GF-D8 (cell line): ENCODE results near the gene DCTD.

ENCODE experiments used
- DNase-seq: peaks from one replicate; lab custom pipeline; 2025; lab: John Stamatoyannopoulos, UW

The DCTD gene

DNA sequence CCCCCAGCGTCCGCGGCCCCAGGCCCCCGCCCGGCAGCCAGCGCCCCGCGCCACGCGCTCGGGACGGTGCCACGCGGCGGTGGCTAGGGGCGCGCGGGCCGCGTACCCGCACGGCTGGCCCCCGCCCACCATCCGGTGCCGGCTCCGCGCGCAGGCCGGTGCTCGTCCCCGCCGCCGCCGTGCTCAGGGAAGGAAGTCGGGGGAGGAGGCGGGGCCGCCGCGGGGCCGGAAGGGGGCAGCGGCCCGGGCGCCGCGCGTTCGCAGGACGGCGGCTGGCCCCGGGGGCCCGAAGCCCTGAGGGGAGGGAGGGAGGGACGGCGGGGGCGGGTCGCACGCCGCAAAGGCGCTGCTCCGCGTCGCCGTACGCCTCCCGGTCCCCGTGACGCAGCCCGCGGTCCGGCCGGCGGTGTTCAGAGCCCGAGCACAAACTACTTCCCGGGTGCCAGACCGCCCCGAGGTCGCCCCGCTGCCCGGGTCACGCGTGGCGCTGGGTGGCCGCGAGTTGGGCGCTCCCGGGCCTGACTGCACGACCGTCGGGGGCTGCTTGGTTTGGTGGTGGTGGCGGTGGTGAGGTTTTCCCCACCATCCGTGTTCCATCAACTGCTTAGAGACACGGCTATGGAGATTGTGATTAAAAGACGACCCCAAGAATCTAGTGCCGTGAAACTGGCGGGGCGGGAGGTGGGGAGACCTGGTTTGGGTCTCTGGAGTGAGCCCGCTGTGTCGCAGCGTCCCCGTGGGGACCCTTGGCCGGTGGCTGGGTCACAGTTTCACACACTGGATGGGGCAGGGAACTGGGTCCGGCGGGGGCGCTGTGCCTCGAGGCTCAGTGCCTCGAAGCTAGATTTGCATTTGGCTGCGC lies at the start of gene DCTD:
TSS of gene DCTD (minus strand) at position 205 of the 862 bp plus-strand sequence. CDS start 1,818 bp downstream, outside the sequence.
- peak; percentile 49 for DNase-seq

- DNase-seq, result no peak
Measured at GRCh38 chr4:182960746-182961145, 43.6 kb upstream of the DCTD start.

DNA sequence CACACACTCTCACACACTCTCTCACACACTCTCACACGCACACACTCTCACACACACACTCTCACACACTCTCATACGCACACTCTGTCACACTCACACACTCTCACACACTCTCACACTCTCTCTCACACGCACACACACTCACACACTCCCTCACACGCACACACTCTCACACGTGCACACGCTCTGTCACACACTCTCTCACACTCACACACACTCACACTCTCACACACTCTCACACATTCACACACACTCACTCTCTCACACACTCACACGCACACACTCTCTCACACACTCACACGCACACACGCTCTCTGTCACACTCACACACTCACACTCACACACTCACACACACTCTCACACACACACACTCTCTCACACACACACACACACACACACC lies 43.0 kb upstream of the DCTD start:
- DNase-seq, result no peak

DNA sequence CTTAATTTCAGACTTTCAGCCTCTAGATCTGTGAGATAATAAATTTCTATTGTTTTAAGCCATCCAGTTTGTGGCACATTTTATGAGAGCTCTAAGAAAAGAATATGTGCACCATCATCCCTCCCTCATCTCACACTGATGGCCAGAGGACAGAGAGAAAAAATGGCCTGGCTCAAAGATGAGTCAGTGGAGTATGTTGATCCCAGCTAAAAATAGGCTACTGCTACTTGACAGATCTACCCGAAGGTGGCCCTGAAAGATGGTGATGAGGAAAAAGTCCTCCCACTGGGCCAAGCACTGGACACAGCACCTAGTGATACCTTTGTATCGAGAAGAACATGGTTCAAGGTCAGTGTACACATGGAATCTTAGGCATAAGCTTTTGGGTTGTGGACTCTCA lies 38.2 kb upstream of the DCTD start:
- DNase-seq, result no peak

GRCh38 chr4:182944484-182945213 lies 27.5 kb upstream of the DCTD start:
- DNase-seq, result no peak

GRCh38 chr4:182939680-182940079 lies 22.5 kb upstream of the DCTD start:
- DNase-seq, result no peak

DNA sequence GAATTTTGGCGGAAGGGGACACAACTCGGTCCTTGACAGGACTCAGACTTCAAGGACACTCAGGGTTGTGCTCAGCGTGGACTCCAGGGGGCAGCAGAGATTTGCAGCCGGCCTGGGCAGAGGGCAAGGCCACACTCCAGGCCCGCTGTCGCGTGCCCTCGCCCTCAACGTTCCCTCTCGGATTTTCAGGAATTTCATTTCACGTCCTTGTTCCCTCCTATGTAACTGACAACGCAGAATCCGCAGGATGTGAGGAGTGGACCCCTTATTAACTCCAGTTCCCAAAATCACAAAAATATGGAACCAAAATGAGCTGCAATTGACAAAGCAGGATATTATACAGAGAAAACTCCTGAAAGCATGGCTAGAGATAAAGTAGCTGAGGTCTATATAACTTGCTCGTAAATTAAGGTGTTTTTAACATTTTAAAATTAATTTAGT lies 21.0 kb upstream of the DCTD start:
- no peak for DNase-seq

DNA sequence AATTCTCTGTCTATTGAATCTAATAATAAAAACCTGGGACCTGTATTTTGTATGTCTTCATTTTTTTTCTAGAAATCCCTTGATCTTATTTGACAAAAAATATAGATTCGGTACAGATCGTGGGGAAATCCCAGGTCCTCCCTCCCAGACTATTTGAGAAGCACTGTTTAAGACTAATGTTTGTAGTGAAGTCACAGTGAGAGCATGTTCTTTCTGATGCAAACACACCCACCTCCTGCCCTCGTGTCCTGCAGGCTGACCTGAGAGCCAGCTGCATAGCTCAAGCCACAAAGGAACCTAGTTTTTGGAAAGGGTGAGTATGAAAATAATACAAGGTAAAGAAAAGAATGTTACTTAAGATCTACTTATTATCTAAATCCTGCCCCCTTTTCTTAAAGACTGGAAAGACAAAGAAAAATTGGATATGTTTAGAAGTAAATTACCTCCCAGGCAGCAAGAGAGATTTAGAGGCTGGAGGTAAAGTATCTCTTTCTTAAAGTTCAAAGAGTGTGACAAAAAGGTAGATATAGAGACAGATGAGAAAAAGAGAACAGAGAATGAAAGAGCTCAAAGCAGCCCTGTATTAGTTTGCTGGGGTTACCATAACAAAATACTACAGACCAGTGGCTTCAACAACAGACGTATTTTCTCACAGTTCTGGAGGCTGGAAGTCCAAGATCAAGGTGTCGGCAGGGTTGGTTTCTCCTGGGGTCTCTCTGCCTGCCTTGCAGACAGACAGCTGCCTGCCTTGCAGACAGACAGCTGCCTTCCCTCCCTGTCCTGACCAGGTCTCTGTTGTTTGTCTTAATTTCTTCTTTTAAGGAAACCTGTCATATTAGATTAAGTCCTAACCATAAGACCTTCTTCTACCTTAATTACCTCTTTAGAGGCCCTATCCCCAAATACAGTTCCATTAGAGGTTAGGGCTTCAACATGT lies 20.4 kb upstream of the DCTD start:
- no peak for DNase-seq

GRCh38 chr4:182932651-182933050 lies 15.5 kb upstream of the DCTD start:
- DNase-seq, result no peak

DNA sequence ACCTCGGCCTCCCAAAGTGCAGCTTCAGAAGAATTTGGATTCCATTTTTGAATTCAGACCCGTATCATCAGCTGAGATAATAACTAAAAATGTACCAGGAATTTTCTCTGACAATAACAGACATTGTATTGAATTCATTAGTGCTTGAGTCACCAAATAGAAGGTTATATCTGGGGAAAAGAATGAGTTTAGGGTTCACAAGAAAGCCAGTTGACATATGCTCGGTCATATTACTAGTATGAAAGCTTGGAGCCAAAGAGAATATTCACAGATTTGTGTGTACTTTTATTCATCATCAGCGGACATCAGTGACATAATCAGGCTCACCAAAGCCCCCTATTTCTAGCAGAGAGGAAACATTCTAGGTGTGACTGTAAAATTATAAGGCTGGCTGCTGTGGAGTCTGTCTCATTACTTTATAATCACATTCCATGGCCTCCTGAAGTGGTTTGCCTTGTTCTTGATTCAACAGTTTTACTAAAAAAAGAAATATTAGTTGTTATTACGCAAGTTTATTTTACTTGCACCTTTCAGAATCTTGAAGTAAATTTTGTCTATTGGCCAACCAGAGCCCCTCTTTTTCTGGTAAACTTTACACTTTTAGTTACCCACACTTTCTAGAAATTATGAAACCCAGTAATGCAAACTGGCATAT lies 14.6 kb upstream of the DCTD start:
- no peak for DNase-seq

DNA sequence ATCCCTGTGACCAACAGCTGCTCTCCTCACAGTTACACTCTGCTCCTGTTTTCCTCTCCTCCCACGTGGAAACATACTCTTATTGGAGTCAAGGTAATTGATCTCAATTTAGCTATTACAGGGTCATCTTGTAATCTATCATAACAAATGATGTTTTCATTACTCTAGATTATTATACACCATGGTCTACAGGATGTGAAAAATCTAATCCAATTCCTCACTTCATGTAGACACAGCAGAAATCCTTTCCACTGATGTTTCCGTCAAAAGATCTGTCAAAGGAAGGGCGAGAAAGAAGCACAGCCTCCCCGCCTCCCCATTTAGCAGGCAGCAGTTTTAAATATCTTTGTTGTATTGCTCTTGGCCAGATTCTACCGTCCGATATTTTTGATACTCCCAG lies 13.7 kb upstream of the DCTD start:
- DNase-seq, result no peak

DNA sequence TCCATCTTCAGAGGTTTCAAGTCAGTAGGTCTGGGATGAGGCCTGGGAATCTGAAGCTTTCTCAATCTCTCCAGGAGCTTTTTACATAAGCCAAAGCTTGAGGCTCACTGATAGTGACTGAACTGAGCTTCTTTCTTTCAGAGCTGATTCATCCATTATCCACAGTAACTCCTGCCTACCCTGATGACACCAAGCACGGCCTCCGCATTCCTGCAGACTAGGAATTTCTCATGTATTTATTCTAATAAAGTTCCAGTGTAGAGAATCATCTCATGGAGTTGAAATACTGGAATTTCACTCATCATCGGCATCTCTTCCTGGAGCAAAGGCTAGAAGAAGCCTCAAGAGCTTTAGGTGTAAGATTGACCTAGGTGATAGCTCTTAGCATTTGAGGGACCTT lies 12.1 kb upstream of the DCTD start:
- no peak for DNase-seq

DNA sequence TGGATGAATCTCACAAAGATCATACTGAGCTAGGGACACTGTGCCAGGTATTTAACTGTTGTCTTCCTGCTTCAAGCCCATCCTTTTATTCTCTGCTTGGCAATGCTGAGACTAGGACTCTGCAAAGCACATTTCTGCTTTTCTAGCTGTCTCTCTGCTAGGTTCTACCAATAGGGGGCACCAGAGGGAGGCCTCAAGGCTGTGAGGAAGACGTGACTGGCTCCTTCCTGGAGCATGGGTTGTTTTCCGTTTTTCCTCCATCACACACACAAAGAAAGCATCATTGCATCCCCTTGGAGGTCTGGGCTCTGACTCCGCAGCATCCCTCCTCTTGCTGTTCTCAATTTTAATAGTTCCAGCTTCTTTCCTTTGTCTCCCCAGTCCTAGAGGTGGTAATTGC lies 10.9 kb upstream of the DCTD start:
- DNase-seq, result no peak

DNA sequence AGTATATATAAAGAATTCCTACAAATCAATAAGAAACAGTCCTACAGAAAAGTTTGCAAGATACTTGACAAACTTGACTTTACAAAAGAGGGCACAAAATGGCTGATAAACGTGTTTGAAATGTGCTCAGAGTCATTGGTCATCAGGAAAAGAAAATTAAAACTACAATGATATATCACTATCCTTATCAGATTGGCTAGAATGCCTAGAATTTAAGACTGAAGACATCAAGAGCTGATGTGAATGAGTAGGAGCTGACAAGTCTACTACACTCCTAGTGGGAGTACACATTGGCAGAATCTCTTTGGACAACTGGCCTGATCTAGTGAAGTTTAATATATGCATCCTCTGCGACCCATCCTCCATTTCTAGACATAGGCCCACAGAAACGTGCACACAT lies 10.3 kb upstream of the DCTD start:
- no peak for DNase-seq

DNA sequence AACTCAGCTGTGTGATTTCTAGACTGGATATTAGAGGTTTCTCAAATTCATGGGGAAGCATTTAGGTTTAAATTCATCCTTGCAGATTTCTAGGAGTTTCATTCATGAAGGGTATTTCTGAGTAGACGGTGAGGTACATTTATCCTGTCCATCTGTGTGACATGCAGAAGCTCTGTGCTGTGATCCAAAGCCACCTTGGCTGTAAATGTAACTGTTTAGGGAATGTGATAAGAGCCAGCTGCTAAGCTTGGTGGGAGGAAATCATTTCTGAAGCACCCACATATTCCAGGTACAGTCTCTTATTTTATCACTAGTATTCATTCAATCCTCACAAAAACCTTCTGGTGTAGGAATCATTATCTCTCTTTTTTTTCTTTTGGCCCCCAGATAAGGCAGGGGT lies 8.7 kb upstream of the DCTD start:
- no peak for DNase-seq

DNA sequence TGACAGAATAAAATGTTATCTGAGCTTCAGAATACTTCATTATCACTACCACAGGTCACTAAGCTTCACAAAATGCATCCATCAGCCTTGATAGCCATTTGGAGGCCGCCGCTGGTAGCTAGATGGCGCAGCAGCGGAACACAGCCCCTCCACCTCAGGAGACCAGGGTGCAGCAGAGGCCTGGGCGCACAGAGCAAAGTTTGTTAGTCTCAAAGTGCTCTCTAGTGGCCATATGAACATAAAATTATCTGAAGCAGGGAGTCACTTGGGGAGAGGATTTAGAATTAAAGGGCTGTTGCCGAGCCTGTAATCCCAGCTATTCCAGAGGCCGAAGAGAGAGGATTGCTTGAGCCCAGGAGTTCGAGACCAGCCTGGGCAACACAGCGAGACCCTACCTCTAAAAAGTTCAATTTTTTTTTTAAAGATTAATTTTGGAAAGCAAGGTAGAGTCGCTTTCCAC lies 8.1 kb upstream of the DCTD start:
- peak; percentile 62 for DNase-seq

- DNase-seq, result no peak
Measured at GRCh38 chr4:182924497-182924896, 7.3 kb upstream of the DCTD start.

GRCh38 chr4:182923796-182924340 lies 6.7 kb upstream of the DCTD start:
- no peak for DNase-seq

DNA sequence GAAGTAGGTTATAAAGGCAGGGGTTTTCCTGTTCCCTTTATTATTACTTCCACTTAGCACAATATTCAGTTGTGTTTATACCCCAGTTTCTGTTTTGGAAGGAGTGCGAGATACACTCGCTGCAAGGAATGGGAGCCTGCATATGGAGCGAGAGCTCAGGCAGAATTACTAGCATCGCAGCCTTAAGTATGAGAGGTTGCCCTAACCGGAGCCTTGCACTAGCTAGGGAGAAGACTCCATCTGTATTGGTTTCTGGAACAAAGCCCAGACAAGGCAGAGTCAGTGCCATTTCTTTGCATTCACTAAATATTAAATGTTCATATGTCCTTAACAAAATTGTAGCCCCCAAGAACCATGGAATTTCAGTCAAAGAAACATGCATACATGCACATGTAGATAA lies 6.2 kb upstream of the DCTD start:
- DNase-seq, result no peak

DNA sequence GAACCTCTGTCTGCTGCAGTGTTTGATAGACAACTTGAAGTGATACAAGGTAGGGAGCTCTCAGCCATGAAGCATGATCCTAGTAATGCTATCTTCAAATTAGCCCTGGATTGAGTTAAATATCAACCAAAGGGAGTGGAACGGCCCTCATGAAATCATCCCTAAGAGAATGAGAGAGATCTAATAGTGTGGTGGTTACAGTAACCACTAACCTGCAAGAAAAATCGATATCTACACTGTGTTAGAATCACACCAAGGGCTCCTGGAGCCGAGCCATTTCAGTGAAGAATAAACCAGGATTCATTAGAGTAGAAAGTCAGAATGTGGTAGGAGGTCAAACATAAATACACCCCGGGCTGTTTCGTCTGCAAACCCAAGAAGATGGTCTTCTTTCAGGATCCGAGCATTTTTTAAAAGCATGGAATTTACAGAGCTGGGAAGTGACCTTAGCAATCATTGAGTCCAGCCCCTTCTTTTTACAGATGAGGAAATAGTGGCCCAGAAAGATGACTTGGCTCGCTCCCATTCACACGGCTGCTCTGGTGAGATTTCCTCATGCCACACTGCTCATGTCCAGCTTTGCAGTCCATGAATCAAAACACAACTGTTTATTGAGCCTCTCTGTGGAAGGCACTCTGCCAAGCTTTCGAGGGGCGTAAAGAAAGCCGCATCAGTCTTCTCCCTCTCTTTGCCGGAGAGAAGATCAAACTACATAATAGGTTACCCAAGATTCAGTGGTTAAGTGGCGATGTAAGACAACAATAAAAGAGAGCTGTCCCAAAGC lies 5.5 kb upstream of the DCTD start:
- no peak for DNase-seq

GRCh38 chr4:182921608-182922007 lies 4.4 kb upstream of the DCTD start:
- DNase-seq, result no peak
